Keratinocyte (primary cell): ENCODE measurements around the gene CHRNB4. TPM values are rescaled to one million over a fixed set of nuclear protein-coding genes. Genes with fewer than 3 reads are reported as not detected.

Experiments
- DNase-seq: peaks from one replicate; pipeline ENCODE4 v3.0.0-alpha.2; 2011; ENCODE audit warnings: low read depth, missing footprints, low spot score
- FAIRE-seq: peaks from 2 replicates; lab custom pipeline; 2011; peaks lifted over from hg19 to GRCh38; lab: Jason Lieb, UNC
- H2AFZ ChIP-seq: 2 replicates; pipeline ENCODE4 v1.6.0; 2012; ENCODE audit warnings: low read length, control low read depth, inconsistent platforms; ENCODE audit not compliant: control insufficient read depth
- H3K27ac ChIP-seq: 2 replicates; pipeline ENCODE4 v1.5.1; 2011; ENCODE audit warnings: low read length; ENCODE audit not compliant: control insufficient read depth, insufficient read depth
- H3K27me3 ChIP-seq: 3 replicates; pipeline ENCODE4 v1.6.0; 2011; ENCODE audit warnings: low read length; ENCODE audit not compliant: control insufficient read depth, insufficient read depth; ENCODE audit errors: extremely low read depth
- H3K36me3 ChIP-seq, 2 experiments: 2 replicates in 1 of 2; 3 replicates in 1 of 2; pipeline ENCODE4 v1.5.1; 2011; ENCODE audit warnings: low read length in 2 of 2, mild to moderate bottlenecking in 1 of 2; ENCODE audit not compliant: control insufficient read depth in 2 of 2, insufficient read depth in 2 of 2; ENCODE audit errors: extremely low read depth in 1 of 2
- H3K4me1 ChIP-seq: 3 replicates; pipeline ENCODE4 v1.5.1; 2011; ENCODE audit warnings: low read length; ENCODE audit not compliant: control insufficient read depth, insufficient read depth; ENCODE audit errors: extremely low read depth
- H3K4me2 ChIP-seq: 3 replicates; pipeline ENCODE4 v1.6.0; 2011; ENCODE audit warnings: low read depth, low read length; ENCODE audit not compliant: control insufficient read depth, insufficient read depth; ENCODE audit errors: extremely low read depth
- H3K4me3 ChIP-seq, 3 experiments: fragments of 200-600 bp in 1 of 3; sonication (generic) in 1 of 3; 2 replicates in 2 of 3; 3 replicates in 1 of 3; pipeline ENCODE4 v1.5.1; 2011 to 2016; ENCODE audit warnings: low read length in 3 of 3, mild to moderate bottlenecking in 3 of 3, control low read depth in 2 of 3, inconsistent platforms in 1 of 3, low read depth in 1 of 3, mixed read lengths in 1 of 3, mixed run types in 1 of 3, moderate library complexity in 1 of 3; ENCODE audit not compliant: control insufficient read depth in 2 of 3, insufficient read depth in 2 of 3; ENCODE audit errors: extremely low read depth in 1 of 3
- H3K79me2 ChIP-seq: 2 replicates; pipeline ENCODE4 v1.6.0; 2012; ENCODE audit warnings: low read length; ENCODE audit not compliant: control insufficient read depth, insufficient read depth
- H3K9ac ChIP-seq: 3 replicates; pipeline ENCODE4 v1.6.0; 2011; ENCODE audit warnings: low read length; ENCODE audit not compliant: control insufficient read depth, insufficient read depth; ENCODE audit errors: extremely low read depth
- H3K9me1 ChIP-seq: 3 replicates; pipeline ENCODE4 v1.6.0; 2011; ENCODE audit warnings: low read length; ENCODE audit not compliant: control insufficient read depth, insufficient read depth; ENCODE audit errors: extremely low read depth
- H3K9me3 ChIP-seq: 2 replicates; pipeline ENCODE4 v1.5.1; 2012; ENCODE audit warnings: low read depth, low read length; ENCODE audit not compliant: control insufficient read depth
- H4K20me1 ChIP-seq: 3 replicates; pipeline ENCODE4 v1.6.0; 2011; ENCODE audit warnings: low read length; ENCODE audit not compliant: control insufficient read depth, insufficient read depth; ENCODE audit errors: extremely low read depth
- CTCF ChIP-seq, 3 experiments: IDR thresholded peaks in 1 of 3; conservative IDR thresholded peaks in 1 of 3; optimal IDR thresholded peaks in 1 of 3; 2 replicates in 2 of 3; 3 replicates in 1 of 3; pipeline versions ENCODE3 to v1.5.1; 2011; ENCODE audit warnings: low read length in 3 of 3, mild to moderate bottlenecking in 3 of 3, moderate library complexity in 2 of 3, control low read depth in 1 of 3, inconsistent platforms in 1 of 3; ENCODE audit not compliant: insufficient read depth in 2 of 3; ENCODE audit errors: extremely low read depth in 1 of 3
- EZH2 ChIP-seq: IDR thresholded peaks from one replicate; pipeline ENCODE4 v1.6.1; 2012; ENCODE audit warnings: inconsistent platforms, mild to moderate bottlenecking, low read length, moderate library complexity
- dilution Hi-C: fragments of 300-500 bp; cut with MboI; formaldehyde crosslinking; loops from one replicate; pipeline ENCODE4 v1.7.0; 2020; ENCODE audit warnings: low sequenced_read_pairs; ENCODE audit not compliant: extremely low pct_ligation_motif_present
- polyA plus RNA-seq, 5 experiments: library from polyadenylated mRNA; depleted of rRNA in 3 of 5; stranded (reverse) in 3 of 5; stranded (forward) in 1 of 5; unstranded in 1 of 5; fragments of >200 nt; gene quantifications; 1 replicate in 1 of 5; 2 replicates in 3 of 5; 3 replicates in 1 of 5; pipeline versions ENCODE4 v1.2.1 to v1.2.3, GENCODE V29; 2011 to 2012; ENCODE audit warnings: missing spikeins in 2 of 5, low read depth in 1 of 5, low replicate concordance in 1 of 5

Gene CHRNB4
- polyA plus RNA-seq, 1 donor (not counting 4 experiments of a cell fraction or from before 2014, with no cell fraction given): 0.04 TPM

DNA sequence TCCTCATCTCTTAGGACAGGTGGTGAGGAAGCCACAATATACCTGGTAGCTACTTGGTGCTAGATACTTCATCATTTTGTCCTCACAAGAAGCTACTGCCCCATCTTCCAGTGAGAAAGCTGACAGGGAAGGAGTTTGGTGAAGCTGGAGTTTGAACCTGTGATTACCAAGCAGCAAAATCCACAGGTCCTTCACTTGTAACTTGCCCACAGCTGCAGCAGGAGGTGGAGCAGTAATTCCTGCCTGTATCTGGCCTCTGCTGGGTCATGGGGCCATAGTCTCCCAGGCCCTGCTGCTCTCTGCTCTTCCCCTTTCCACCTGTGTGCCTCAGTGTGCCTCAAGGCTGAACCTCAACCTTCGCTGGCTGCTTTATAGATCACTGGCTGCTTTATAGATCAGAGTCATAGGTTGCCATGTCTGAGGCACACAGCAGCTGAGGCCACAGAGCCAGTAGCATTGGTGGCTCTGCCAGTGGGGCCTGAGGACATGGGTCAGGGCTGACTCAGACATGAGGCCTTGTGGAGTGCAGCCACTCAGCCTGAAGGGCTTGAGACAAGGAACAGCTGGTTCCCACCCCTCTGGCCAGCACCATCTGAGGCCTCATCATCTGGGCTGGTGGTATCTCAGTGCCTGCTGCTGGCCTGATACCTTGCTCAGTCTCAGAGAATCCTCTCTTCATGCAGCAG lies 11.1 kb upstream of the CHRNB4 start:
- H3K9me1 ChIP-seq: no peaks in the 10 kb centered on the region
- H3K27ac ChIP-seq: no peak overlapping the region
- DNase-seq: no peak
- no peak overlapping the region for H2AFZ ChIP-seq
- no peaks in the 10 kb centered on the region for H4K20me1 ChIP-seq
- H3K36me3 ChIP-seq: no peaks in the 10 kb centered on the region
- no peaks in the 10 kb centered on the region for H3K27me3 ChIP-seq
- dilution Hi-C loops: no loop called here
- H3K9ac ChIP-seq: no peak overlapping the region
- no peak overlapping the region for H3K4me3 ChIP-seq
- TF ChIP-seq CTCF (optimal IDR thresholded peaks at IDR 0.05 in 1 of 3, IDR thresholded peaks at IDR 0.05 in 1 of 3, conservative IDR thresholded peaks at IDR 0.05 in 1 of 3; ENCODE audit: extremely low read depth in 1 of 3, insufficient read depth in 2 of 3, low read length in 3 of 3): no peak
- no peak for TF ChIP-seq EZH2
- no peak overlapping the region for H3K4me2 ChIP-seq
- H3K9me3 ChIP-seq: no peaks in the 10 kb centered on the region
- no peaks in the 10 kb centered on the region for H3K4me1 ChIP-seq
- no peak for FAIRE-seq
- H3K79me2 ChIP-seq: no peaks in the 10 kb centered on the region

DNA sequence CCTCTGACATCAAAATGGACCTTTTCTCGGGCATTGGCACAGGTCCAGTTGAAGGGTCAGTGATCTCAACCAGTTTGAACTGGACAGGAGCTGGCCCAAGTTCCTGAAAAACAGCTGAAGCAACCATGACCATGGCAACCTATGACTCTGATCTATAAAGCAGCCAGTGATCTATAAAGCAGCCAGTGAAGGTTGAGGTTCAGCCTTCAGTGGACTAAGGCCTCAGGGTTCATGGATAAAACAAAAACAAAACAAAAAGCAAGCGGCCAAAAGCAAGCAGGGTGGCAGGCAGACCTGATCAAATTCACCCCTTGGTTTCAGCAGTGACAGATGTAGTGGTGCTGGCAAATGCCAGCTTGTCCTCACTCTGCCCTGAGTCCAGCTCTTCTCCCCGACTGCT lies 10.0 kb upstream of the CHRNB4 start:
- Histone ChIP-seq H3K9ac (no peak overlapping the region), H3K36me3 (no peaks in the 10 kb centered on the region), H3K27me3 (no peaks in the 10 kb centered on the region), H3K9me3 (no peaks in the 10 kb centered on the region), H3K4me3 (no peak overlapping the region), H3K79me2 (no peaks in the 10 kb centered on the region), H3K9me1 (no peaks in the 10 kb centered on the region), H3K4me1 (no peaks in the 10 kb centered on the region), H2AFZ (no peak overlapping the region), H4K20me1 (no peaks in the 10 kb centered on the region), H3K27ac (no peak overlapping the region), H3K4me2 (no peak overlapping the region)
- DNase-seq (no peak), FAIRE-seq (no peak)
- dilution Hi-C loops: no loop called here
- TF ChIP-seq CTCF (optimal IDR thresholded peaks at IDR 0.05 in 1 of 3, IDR thresholded peaks at IDR 0.05 in 1 of 3, conservative IDR thresholded peaks at IDR 0.05 in 1 of 3; ENCODE audit: extremely low read depth in 1 of 3, insufficient read depth in 2 of 3, low read length in 3 of 3) (no peak), EZH2 (no peak)
